Stimulated activated naive CD4-positive, alpha-beta T cell (primary cell): ENCODE measurements around the gene DAGLA.
A peak's percentile ranks its signal among the peaks of the same experiment; 100 is the strongest.

Experiments
- DNase-seq, 6 experiments: peaks; one replicate each; lab custom pipeline; 2025; lab: John Stamatoyannopoulos, UW

Gene DAGLA

DNA sequence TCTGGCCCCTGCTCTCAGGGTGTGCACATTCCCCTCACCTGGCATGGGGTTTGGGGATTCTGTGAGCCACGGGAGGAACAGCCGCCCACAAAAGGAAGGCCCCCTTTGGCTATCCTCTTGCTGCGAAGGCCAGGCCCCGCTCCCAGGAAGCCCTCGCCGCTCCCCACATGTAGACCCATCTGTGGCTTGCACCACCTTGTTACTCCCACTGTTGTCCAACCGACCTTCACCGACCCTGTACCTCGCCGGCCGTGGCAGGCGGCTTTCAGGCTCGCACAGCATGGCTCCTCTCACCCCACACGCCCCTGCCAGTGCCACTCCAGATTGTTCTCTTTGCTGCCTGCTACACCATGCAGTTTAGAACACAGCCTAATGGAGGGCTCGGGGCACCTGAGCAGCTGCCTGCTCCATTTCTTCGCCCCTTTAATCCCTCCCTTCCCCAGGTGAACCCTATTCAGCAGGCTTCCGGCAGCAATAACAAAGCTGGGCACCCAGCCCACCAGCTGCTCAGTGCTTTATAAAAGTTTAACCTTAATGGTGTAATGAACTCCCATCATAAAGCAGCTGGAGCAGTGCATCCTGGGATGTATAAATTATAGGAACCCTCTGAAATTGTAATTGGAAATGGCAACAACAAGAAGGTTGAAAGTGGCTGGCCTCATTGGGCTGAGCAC lies 10.7 kb downstream of the DAGLA start:
- DNase-seq: no peak

DNA sequence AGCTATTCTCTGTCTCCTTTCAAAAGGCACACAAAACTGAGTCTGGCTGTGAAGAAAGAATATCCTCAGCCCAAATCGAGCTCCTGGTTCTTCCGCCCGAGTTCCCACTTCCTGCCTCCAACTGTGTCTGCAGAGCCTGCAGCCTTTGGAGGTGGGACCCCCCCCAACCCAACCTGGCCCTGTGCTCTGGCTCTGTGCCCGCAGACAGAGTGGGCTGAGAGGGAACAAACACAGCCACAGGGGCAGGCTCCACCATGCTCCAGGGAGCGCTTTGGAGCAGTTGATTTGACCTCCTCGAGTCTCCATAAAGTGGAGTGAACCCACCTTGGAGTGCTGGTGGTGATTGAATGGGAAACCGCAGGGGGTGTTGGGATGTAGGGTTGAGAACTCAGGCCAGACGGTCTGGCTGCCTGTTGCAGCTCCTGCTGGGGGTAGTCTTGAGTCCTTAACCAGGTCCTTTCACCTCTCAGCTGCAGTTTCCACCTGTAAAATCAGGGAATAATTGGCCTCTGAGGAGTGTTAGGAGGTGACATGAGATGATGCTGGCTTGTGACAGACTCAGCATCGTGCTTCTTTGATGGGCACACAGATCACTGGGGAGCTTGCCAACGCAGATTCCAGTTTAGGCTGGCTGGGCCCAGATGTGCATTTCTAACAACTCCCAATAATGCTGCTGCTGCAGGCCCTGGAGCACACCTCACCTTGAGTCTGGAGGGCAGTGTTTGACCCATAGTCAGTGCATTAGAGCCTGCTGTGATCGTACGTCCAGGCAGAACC lies 11.4 kb downstream of the DAGLA start:
- DNase-seq: no peak

DNA sequence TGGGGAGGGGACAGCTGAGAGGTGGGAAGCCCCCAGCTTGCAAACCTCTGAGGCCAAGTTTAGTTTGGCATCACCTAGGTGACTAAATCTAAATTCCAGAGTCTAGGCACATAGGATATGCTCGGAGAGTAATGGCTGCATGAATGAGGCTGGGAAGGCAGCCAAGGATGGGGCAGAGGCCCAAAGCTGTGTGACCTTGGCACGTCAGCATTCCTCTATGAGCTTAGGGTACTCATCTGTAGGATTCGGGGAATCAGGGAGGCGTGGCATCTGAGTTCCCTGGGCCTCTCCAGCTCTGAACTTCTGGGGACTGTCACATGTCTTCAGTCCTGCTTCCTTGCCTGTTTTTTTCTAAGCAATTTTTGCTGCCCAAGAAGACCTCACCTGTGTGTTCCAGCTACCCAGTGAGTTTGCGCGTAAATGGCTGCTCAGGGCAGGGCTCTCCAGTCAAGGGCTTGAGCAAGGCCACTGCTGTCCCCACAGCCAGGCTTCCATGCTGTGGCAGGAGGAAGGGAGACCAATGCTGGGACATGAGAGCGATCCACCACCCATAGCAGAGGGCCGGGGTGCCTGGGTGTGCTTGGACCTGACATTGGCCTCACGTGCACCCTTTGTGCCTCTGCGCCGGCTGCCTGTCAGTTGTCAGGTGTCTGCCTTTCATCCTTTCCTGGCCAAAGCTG lies 13.9 kb downstream of the DAGLA start:
- no peak for DNase-seq

DNA sequence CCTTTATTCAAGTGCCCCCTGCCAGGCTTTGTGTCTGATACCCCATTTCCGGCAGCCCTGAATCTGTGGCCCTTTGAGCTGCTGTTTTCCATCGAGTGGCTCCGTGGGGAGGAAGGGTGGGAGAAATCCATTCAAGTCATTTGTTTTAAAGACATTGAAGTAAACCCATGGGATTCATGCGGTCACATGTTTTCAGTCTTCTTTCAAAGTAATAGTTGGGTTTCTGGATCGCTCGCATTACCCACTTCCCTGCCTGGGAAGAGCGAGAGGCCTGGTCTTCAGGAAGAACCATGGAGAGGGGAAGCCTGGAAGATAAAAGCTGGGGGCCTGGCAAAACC lies 14.4 kb downstream of the DAGLA start:
- no peak for DNase-seq

DNA sequence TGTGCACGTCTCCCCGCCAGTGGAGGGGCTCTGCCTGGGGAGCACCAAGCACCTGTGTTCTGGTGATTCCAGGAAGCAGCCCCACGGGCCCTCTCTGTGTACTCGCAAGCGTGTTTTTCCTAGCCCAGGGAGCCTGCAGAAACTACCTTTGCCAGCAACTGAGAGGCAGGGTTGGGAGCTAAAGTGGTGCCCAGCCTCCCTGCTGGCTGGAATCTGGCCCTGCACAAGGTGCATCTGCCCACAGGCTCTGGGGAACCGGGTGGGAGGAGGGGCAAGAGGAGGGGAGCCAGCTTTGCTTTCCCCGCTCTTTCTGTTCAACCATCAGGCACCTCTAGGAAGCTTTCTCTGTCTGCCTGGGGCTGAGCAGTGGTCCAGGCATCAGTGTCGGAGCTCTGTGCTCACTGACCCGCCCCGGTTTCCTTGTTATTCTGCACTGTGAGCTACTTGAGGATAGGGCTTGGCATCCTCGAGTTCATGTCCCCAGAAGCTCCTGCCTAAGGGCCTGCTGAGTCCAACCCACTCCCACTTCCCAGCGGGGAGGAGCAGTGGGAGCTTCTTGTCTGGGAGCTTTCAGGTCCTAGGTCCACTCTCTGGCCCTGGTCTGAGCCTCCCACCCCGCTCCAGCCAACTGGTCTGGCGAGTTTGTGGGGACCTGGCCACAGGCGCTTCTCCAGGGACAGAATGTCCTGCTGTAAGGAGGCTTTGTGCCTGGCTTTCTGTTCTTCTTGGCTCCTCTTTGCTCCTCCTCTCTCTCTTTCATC lies 14.9 kb downstream of the DAGLA start:
- DNase-seq: no peak

GRCh38 chr11:61695917-61696316 lies 15.7 kb downstream of the DAGLA start:
- peak; percentile 79 to 87 (median 85) for DNase-seq

DNA sequence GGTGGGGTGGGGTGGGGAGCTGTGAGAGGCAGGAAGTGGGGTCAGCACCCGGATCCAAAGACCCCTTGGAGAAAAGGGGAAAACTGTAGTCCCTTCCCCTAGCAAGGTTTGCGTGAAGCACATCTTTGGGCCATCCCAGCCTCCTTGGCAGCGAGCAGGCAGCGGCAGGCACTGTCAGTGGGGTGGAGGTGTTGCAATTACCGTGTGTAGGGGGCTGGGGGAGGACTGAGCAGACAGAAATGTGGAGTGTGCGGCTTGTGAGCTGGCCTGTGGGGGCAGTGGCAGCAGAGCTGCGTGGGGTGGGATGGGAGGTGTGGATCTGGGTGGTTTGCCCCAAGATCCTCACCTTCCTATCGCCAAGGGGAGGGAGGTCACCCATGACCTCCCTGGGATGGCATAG lies 16.4 kb downstream of the DAGLA start:
- DNase-seq: no peak

DNA sequence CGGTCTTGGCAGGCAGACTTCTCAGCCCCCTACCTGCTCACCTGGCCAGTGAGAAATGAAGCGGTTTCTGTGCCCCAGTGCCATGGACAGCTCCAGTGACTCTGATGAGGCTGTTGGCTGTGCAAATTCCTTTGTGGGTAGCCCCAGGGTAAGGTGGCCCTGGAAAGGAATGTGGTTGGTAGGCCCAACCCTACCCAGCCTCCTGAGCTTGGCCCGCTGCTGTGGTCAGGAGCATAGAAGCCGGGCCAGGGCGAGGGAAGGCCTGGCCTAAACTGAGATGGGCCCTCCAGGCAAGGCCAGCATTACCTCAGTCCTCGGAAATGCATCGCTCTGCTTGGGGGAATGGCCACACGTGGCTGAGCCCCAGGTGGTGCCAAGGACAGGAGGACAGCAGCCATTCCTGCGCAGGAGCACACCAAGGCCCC lies 16.9 kb downstream of the DAGLA start:
- no peak for DNase-seq

DNA sequence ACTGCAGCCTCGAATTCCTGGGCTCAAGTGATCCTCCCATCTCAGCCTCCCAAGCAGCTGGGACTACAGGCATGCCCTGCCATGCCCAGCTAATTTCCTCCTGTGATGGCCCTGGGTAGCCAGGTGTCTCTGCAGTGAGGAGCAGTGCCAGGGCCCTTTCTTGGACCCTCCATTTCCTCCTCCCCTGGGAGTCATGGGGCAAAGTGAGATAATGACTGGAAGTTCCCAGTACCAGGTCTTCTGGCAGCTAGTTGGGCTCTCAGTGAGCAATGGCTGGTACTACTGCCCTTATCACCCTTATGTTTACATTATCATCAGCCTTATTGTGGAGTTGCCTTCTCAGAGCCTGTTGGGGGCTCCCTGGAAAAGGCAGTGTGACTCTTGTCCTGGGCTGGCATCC lies 17.6 kb downstream of the DAGLA start:
- DNase-seq: no peak

DNA sequence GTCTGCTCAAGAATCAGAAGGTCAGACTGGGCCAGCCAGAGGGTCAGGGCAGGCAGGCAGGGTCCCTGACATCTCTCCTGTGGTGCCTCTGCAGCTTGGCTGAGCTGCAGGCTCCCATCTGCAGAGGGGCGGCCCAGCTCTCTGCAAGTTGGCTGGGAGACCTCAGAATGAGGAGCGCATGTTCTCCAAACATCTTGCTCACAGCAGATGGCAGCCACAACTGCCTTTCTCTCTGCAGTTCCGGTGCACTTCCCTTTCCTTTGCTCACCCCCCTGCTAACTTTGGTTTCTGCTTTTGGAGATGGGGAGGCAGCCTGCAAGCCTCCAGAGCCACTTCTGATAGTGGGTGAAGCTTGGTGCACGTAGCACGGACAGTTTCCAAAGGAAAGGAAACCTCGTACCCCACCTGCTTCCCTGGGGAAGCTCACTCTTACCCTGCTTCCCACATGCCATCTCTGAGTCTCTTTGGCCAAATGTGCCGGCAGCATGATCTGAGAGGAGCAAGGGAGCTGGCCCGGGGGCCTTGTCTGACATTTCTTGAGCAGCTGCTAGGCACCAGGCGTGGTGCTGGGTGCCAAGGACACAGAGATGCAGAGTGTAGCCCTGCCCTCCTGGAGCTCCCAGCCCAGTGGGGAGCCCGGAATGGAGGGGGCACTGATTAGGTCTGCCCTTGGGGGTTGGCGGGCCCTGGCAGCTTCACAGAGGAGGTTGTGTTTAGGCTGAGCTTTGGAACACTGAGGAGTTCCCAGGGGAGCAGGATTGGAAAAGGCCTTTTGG lies 18.2 kb downstream of the DAGLA start:
- DNase-seq: peak in 2 of 6 experiments; percentile 30 to 32

DNA sequence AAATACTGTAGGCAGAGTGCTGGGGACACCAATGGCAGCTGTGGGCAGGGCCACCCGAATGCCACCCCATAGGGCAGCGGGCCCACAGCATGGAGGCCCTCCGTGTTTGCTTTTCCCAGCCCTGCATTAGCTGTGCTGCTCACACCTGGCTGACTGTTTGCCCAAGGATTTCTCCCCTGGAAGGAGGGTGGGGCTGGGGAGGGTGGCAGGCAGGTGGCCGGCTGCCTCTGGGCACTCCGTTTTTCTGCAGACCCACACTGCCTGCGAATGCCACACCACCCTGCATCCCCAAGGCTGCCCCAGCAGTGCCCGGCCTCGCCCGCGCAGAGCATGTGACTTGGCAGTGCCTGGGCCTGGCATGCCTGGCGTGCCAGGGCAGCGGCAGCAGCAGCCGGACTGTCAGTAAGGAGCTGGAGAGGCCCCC lies 19.6 kb downstream of the DAGLA start:
- DNase-seq: no peak

- DNase-seq: no peak
Measured at GRCh38 chr11:61700212-61700611, 20.0 kb downstream of the DAGLA start.

GRCh38 chr11:61700720-61701119 lies 20.5 kb downstream of the DAGLA start:
- no peak for DNase-seq

GRCh38 chr11:61701242-61701886 lies 21.2 kb downstream of the DAGLA start:
- DNase-seq: no peak

DNA sequence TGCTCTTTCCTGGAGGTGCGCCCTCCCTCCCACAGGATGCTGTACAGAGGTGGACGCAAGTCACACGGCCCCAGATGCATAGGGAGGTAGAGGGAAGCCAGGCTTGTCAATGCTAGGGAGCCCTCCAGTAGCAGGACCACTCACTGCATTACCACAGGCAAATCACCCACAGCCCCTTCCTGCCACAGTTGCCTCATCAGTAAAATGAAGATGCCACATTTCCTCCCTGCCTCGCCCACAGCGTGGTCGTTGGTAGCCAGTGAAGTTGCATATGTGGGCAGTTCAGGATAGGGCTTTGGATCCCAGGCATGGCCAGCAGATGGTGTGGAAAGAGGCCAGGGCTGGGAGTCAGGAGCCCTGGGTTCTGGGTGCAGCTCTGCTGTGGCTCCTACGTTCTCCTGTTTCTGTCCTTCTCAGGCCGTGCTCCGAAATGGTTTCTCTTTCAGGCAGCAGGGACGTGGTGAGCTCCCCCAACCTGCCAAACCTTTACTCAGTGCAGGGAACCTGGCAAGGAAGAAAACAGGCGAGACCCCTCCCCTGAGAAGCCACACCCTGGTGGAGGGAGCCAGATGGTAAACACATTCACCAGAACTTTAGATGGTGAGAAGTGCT lies 22.6 kb downstream of the DAGLA start:
- DNase-seq: no peak

DNA sequence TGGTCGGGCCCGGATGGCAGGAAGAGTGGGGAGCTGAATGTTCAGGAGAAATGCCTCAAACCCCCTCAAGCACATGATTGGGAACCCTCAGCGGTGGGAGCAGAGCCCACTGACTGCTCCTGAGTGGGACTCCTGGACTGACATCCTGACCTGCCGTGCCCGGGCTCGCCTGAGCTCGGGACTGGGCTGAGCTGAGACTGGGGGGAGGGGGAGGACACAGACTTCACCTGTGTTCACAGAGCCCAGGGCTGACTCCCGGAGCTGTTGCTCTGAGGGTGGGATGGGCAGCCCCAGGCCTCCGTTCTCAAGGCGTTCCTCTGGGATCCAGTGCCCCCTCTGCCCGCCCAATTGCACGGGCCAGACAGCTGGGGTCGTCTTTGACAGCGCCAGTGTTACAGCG lies 24.6 kb downstream of the DAGLA start:
- no peak for DNase-seq

- DNase-seq: no peak
Measured at GRCh38 chr11:61706452-61707400, 26.5 kb downstream of the DAGLA start.

DNA sequence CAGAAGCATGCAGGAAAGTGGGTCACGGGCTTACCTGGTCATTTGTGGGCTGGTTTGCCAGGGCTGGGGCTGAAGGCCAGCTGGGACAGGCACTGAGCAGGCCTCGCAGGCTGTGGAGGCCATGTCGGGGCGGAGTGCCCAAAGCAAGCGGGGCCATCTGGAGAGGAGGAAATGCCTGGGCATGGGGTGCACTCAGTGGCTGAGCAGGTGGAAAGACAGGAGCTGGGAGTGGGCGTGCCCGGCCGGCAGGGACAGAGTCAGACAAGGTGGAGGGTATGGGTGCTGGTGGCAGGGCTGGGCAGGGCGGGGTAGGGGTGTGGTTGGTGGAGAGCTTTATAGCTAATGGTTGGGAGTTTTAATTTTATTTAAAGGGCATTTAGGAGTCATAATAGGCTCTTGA lies 27.4 kb downstream of the DAGLA start:
- DNase-seq: no peak

DNA sequence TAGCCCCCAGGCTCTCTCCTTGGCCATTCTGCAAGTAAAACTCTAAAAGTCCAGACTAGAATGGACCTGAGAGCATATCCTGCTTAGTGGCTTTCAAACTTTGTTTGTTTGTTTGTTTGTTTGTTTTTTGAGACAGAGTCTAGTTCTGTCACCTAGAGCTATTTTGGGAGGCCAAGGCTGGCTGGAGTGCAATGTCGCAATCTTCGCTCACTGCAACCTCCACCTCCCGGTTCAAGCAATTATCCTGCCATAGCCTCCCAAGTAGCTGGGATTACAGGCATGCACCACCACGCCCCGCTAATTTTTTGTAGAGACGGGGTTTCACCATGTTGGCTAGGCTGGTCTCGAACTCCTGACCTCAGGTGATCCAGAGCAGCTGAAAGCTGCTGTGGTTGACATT lies 28.9 kb downstream of the DAGLA start:
- no peak for DNase-seq

DNA sequence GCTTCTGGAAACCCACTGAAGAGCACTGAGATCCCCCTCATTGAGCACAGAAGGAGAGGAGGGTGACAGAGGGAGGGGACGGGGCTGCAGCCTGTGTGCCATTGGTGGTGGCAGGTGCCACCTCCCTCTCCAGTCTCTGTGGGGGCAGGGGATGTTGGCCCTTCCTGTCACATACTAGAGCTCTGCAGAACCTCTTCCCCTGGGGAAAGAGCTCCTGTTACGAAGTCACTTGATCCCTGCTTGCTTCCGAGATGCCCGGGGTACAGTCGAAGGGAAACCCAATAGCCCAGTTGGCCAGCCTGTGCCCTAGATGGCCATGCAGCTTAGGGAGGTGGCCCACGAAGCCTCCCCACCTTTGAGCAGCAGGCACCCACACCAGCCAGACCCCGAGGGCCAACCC lies 29.4 kb downstream of the DAGLA start:
- no peak for DNase-seq
